GM23248 (cell line): ENCODE measurements around the gene PRKCB.

Source experiments
- EZH2 ChIP-seq: fragments of 200-600 bp; sonication (generic); IDR thresholded peaks from 2 replicates; pipeline ENCODE4 v1.6.1; 2018; ENCODE audit warnings: antibody characterized with exemption, mild to moderate bottlenecking; ENCODE audit not compliant: insufficient read depth, poor library complexity, severe bottlenecking
- EZH2phosphoT487 ChIP-seq: fragments of 200-600 bp; sonication (generic); IDR thresholded peaks from 2 replicates; pipeline ENCODE4 v1.6.1; 2018; ENCODE audit warnings: antibody characterized with exemption, moderate library complexity, mild to moderate bottlenecking, low read depth; ENCODE audit not compliant: insufficient read depth

- TF ChIP-seq EZH2phosphoT487: no peak
- TF ChIP-seq EZH2: no peak
These were observed 33.0 kb upstream of the PRKCB start for GRCh38 chr16:23802776-23803175.
